IPS-11a (cell line): Measurements from ENCODE around the gene FAM89B.
A peak's percentile ranks its signal among the peaks of the same experiment; 100 is the strongest.
"Not testable (repeated sequence)": the region's sequence is repeated elsewhere in the genome, so short reads cannot be mapped to it uniquely, and the experiment has no call there.

Source experiments
- H3K4me3 ChIP-seq: one replicate; pipeline ENCODE4 v1.5.1; 2013; ENCODE audit warnings: low read depth, low read length, control low read depth

FAM89B gene

GRCh38 chr11:65556470-65557279 is 15.7 kb upstream of the FAM89B start:
- no peak overlapping the region for H3K4me3 ChIP-seq

DNA sequence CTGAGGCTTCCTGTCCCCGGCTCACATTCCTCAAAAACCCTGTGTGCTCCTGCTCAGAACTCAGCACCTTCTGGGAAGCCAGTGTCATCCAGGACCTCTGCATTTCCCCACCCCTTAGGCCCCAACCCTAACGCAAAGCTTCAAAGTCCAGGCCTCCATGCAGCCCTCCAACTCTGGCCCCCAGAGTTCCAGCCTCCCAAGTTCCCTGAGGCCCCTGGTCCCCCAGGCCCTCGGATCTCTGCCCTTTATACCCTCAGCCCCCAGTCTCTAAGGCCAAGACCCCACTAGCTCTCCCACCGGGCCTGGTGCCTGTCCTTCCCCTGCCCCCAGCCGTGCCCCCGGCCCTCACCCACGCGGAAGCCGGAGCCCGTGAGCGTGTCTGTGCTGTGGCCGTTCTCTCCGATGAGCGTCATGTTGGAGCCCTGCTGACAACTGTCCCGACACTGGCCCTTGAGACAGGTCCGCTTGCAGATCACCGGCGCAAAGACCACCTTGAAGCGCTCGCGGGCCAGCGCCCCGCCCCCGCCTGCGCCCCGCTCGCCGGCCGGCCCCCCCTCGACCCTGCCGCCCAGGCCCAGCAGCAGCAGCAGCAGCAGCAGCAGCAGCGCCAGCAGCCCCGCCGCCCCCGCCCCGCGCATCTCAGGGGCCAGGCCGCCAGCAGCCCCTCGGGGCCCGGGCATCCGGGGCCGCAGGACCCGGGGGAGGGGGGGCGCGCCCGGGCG is 14.9 kb upstream of the FAM89B start:
- peak overlapping the region; percentile 13 for H3K4me3 ChIP-seq

GRCh38 chr11:65558002-65558929 is 14.1 kb upstream of the FAM89B start, which contains the start of gene LTBP3:
LTBP3 (minus strand) TSS chr11:65558359; CDS start chr11:65557959, 400 bp downstream.
- H3K4me3 ChIP-seq = peak within 1 kb of the TSS; percentile 17

DNA sequence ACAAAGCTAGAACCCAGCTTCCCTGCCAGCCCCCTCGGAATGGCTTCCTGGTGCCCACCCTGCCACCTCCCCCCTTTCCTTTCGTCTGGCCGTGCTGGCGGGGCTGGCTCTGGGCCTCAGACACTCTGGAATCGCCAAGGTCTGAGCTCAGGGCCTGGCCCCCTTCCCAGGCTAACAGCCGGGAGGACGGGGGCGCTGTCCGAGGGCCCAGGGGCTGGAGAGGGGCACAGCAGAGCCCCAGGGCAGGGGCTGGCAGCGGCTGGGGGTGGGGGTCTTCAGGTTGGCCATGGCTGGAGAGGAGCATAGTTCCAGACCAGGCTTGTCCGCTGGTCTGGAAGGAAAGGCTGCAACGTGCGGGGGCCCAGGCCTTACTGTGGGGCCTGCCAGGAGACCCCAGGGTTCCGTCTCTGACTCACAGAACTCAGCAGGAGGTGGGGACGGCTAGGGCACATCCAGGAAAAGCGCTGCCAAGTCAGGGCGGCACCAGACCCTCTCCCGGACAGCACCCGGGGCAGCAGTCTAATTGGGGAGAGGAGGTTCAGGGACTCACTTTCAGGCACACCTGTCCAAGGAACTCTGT is 13.3 kb upstream of the FAM89B start:
- no peak overlapping the region for H3K4me3 ChIP-seq

DNA sequence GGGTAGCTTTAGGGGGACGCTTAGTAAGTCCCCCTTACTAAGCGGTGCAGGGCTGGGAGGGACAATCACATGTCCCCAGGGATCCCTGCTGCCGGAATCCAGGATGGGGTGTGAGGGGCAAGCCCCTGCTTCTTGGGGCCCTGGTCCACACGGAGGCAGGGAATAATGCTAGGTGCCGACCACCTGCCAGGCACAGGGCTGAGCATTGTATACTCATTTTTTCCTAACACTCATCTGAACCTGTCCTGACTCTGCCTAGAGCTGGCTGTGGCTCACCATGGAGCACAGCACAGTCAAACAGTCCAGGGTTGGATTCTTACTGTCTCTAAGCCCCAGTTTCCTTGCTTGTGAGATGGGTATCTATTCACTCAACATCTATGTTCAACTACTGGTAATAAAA is 12.8 kb upstream of the FAM89B start:
- no peak overlapping the region for H3K4me3 ChIP-seq

DNA sequence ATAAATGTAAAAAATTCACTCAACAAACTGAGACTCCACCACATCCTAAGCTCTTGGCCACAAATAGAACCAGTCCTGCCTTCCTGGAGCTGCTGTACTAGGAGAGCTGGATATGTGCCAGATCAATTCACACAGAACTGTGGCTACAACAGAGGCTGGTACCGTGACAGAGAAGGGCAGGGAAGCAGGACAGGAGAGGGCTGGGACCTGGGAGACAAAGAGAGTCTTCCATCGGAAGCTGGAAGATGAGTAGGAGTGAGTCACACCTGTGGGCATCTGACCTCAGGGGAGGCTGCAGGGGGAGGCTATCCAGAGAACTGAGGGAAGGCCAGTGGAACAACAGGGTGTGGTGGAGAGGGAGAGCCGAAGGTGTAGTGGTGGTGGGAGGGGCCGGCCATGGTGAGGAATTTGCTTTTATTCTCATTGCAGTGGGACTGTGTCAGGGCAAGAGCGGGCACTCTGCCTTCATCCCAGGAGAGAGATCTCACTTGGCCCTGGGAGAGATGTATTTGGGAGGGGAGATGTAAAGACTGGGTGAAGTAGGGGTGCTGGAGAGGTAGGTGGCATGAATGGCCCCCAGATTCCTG is 12.3 kb upstream of the FAM89B start:
- H3K4me3 ChIP-seq = no peak overlapping the region

GRCh38 chr11:65560555-65561418 is 11.6 kb upstream of the FAM89B start:
- H3K4me3 ChIP-seq = no peak overlapping the region

- no peak overlapping the region for H3K4me3 ChIP-seq
Observed at GRCh38 chr11:65562020-65562419, 10.3 kb upstream of the FAM89B start.

DNA sequence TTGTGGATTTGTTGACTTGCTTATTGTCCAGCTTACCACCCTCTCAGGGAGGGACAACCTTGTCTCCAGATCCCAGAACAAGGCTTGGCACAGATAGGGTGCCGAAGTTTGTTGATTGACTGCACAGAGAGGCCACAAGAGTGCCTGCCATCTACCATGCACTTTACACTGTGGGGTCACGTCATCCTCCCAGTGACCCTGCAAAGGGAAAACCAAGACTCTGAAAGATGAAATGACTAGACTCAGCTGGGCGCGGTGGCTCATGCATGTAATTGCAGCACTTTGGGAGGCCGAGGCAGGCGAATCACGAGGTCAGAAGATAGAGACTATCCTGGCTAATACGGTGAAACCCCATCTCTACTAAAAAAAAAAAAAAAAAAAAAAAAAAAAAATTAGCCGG is 9.6 kb upstream of the FAM89B start:
- no peak overlapping the region for H3K4me3 ChIP-seq

GRCh38 chr11:65563601-65564000 is 8.7 kb upstream of the FAM89B start:
- H3K4me3 ChIP-seq = no peak overlapping the region

DNA sequence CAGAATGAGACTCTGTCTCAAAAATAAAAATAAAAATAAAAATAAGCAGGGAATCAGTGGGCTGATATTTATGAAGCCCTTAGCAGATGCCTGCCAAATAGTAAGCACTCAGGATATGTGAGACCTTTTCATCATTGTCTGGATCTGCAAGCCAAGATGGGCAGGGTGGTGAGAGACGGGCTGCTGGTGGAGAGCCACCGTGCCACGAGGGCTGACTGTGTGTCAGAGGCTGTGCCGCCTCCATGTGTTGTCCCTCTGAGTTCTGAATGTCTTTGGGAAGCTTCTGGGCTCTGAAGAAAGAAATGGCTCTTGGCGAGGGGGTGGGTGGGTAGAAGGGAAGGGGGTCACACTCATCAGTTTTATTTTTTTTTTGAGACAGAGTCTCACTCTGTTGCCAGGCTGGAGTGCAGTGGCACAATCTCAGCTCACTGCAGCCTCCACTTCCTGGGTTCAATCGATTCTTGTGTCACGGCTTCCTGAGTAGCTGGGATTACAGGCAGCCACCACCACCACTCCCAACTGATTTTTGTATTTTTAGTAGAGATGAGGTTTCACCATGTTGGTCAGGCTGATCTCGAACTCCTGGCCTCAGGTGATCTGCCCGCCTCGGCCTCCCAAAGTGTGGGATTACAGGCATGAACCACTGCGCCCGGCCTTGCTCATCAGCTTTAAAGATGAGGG is 7.3 kb upstream of the FAM89B start:
- H3K4me3 ChIP-seq = not testable (repeated sequence)

DNA sequence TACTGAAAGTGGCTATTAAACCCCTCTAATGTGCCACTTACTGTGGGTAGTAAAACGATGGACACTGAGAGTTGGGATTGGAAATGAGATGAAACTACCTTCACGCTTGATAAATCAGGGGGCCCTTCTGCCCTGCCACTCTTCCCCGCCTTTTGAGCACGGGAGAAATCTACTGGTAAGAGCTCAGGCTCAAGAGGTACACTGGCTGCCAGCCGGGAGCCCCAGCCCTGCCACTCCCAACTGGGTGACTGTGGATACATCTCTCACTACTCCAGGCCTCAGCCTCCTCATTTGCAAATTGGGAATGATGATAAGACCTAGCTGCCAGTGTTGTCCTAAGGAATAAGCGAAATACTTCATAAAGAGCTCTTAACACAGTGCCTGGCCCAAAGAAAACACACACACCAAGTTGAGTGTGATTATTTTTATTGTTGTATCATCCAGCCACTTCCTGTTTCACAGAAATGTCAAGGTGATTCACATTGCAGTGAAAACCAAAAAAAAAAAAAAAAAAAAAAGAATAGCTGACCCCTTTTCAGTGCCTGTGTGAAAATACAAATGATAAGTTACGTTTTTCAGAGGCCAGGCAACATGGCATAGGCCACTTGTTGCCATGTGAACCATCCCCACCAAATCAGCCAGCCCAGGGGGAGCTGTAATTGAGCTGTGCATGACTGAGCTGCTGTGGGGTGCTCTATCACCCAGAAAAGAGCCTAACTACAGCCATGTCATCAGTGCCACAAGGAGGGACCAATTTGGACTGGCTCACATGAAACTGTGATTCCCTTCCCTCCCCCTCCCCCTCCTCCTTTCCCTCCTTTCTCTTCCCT is 6.5 kb upstream of the FAM89B start:
- H3K4me3 ChIP-seq = no peak overlapping the region

DNA sequence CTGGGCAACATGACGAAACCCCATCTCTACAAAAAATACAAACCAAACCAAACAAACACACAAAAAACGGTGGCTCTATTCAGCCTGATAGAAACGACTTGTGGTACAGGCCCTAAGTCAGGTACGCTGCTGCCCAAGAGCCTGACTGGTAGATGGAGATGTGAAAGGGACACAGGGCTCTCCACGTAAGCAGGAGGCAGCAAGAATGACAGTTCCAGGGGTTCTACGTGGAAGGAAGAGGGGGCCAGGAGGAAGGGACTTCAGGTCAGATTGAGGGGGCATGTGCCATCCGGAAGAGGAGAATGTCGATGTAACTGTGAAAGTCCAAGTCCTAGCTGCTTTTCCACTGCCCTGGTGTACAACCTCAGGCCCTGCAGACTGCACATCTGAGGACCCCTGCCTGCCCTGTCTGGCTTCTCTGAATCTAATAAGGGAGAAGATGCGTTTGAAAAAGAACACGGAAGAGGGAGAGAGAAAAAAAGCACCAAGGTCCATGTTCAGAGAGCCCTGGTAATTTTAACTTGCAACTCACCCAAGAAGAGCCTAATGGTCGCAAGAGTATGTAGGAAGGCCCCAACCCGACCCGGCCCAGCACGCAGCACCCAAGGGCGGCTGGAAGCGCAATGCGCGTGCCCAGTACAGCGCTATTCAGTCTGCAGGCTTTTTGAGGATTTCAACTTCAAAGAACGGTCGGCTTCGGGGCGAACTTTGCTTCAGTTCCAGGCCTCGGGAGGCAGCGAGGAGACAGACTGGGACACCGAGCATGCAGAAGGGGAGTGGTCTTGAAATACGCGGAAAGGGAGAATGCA is 3.0 kb upstream of the FAM89B start:
- peak overlapping the region; percentile 92 for H3K4me3 ChIP-seq

GRCh38 chr11:65569973-65570918 is 2.1 kb upstream of the FAM89B start, which contains the start of gene ZNRD2:
ZNRD2 (plus strand) TSS chr11:65570477; CDS start chr11:65570492, 15 bp downstream.
- H3K4me3 ChIP-seq = peak within 1 kb of the TSS; percentile 92

- H3K4me3 ChIP-seq = peak overlapping the region; percentile 92
Observed at GRCh38 chr11:65571420-65571819, 918 bp upstream of the FAM89B start.

DNA sequence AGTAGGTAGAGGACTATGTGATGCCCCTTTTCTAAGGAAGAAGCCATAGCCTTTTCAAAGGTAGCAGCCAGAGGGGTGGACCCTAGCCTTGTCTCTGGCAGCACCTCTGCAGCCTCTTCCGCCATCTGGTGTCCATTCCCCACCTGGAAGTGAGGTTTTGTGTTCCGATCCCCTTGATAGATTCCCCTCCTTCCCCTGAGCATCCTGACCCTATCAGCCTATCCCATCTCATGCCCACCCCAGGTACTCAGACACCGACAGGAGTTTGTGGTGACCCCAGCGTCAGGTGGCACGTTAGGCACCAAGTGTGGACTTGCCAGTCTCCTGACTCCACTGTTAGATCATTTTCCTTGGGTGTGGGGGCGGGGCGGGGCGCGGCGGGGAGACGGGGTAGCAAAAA is 398 bp upstream of the FAM89B start:
- peak overlapping the region; percentile 14 for H3K4me3 ChIP-seq
